Liver (tissue), 9 donors: Measurements from ENCODE around the gene SHLD1. TPM values are rescaled to one million over a fixed set of nuclear protein-coding genes. Genes with fewer than 3 reads are reported as not detected.

Experiments
- DNase-seq: peaks from one replicate; pipeline ENCODE4 v3.0.0-alpha.2; 2017; ENCODE audit warnings: low spot score
- H3K27ac ChIP-seq, 2 donors: one replicate each; pipeline ENCODE4 v1.7.0; 2013; ENCODE audit warnings: inconsistent platforms in 2 of 2, low read length in 2 of 2, control low read depth in 1 of 2, low read depth in 1 of 2, mild to moderate bottlenecking in 1 of 2
- H3K27me3 ChIP-seq, 4 donors: one replicate each; pipeline versions ENCODE4 v1.6.1 to v1.7.0; 2013; ENCODE audit warnings: low read length in 3 of 4, inconsistent platforms in 1 of 4, mild to moderate bottlenecking in 1 of 4, moderate library complexity in 1 of 4; ENCODE audit not compliant: control insufficient read depth in 4 of 4, insufficient read depth in 4 of 4
- H3K36me3 ChIP-seq, 4 donors: one replicate each; pipeline versions ENCODE4 v1.6.1 to v1.7.0; 2013; ENCODE audit warnings: low read length in 3 of 4, mild to moderate bottlenecking in 3 of 4, low read depth in 1 of 4, moderate library complexity in 1 of 4; ENCODE audit not compliant: control insufficient read depth in 4 of 4, insufficient read depth in 3 of 4
- H3K4me1 ChIP-seq, 4 donors: one replicate each; pipeline versions ENCODE4 v1.6.1 to v1.7.0; 2013; ENCODE audit warnings: low read length in 3 of 4, mild to moderate bottlenecking in 3 of 4, moderate library complexity in 1 of 4; ENCODE audit not compliant: control insufficient read depth in 4 of 4, insufficient read depth in 4 of 4
- H3K4me3 ChIP-seq, 3 donors: one replicate each; pipeline versions ENCODE4 v1.6.1 to v1.7.0; 2013; ENCODE audit warnings: low read length in 3 of 3, control low read depth in 1 of 3, low read depth in 1 of 3, mild to moderate bottlenecking in 1 of 3
- H3K9ac ChIP-seq, 2 donors: one replicate each; pipeline ENCODE4 v1.7.0; 2013; ENCODE audit warnings: low read length in 2 of 2, mild to moderate bottlenecking in 2 of 2, moderate library complexity in 2 of 2, control low read depth in 1 of 2, low read depth in 1 of 2
- H3K9me3 ChIP-seq, 4 donors: one replicate each; pipeline versions ENCODE4 v1.6.1 to v1.7.0; 2013; ENCODE audit warnings: low read length in 3 of 4; ENCODE audit not compliant: control insufficient read depth in 4 of 4
- ATF3 ChIP-seq: IDR thresholded peaks from 2 replicates; pipeline ENCODE4 v1.6.1; 2016; ENCODE audit warnings: antibody characterized with exemption
- CTCF ChIP-seq: fragments of 150-350 bp; IDR thresholded peaks from 2 replicates; pipeline ENCODE4 v1.5.1; 2017; ENCODE audit warnings: improper control_type of control experiment, low read depth, low read length; ENCODE audit not compliant: missing input control
- EGR1 ChIP-seq, 2 donors: IDR thresholded peaks; 2 replicates each; pipeline ENCODE4 v1.6.1; 2016 to 2018; ENCODE audit warnings: antibody characterized with exemption in 2 of 2, low read depth in 2 of 2
- FOXA1 ChIP-seq: IDR thresholded peaks from 2 replicates; pipeline ENCODE4 v1.6.1; 2016; ENCODE audit warnings: antibody characterized with exemption
- FOXA2 ChIP-seq: IDR thresholded peaks from 2 replicates; pipeline ENCODE4 v1.6.1; 2016; ENCODE audit warnings: antibody characterized with exemption
- GABPA ChIP-seq, 2 donors: IDR thresholded peaks in 1 of 2; conservative IDR thresholded peaks in 1 of 2; 2 replicates each; pipeline ENCODE4 v1.6.1; 2016; ENCODE audit warnings: antibody characterized with exemption in 2 of 2, mild to moderate bottlenecking in 1 of 2, moderate library complexity in 1 of 2
- HNF4A ChIP-seq, 2 donors: conservative IDR thresholded peaks; 2 replicates each; pipeline ENCODE4 v1.6.1; 2016; ENCODE audit warnings: antibody characterized with exemption in 2 of 2, mild to moderate bottlenecking in 2 of 2
- HNF4G ChIP-seq: IDR thresholded peaks from 2 replicates; pipeline ENCODE4 v1.6.1; 2016; ENCODE audit warnings: antibody characterized with exemption
- JUND ChIP-seq, 2 donors: IDR thresholded peaks; 2 replicates each; pipeline ENCODE4 v1.6.1; 2016; ENCODE audit warnings: antibody characterized with exemption in 2 of 2
- MAX ChIP-seq: IDR thresholded peaks from 2 replicates; pipeline ENCODE4 v1.6.1; 2016; ENCODE audit warnings: antibody characterized with exemption
- NR2F2 ChIP-seq: IDR thresholded peaks from 2 replicates; pipeline ENCODE4 v1.6.1; 2016; ENCODE audit warnings: antibody characterized with exemption
- RAD21 ChIP-seq, 2 donors: IDR thresholded peaks; 2 replicates each; pipeline ENCODE4 v1.6.1; 2016; ENCODE audit warnings: antibody characterized with exemption in 2 of 2, mild to moderate bottlenecking in 2 of 2
- REST ChIP-seq: IDR thresholded peaks from 2 replicates; pipeline ENCODE4 v1.6.1; 2016; ENCODE audit warnings: antibody characterized with exemption, mild to moderate bottlenecking
- RXRA ChIP-seq, 2 donors: IDR thresholded peaks; 2 replicates each; pipeline ENCODE4 v1.6.1; 2017 to 2018; ENCODE audit warnings: antibody characterized with exemption in 2 of 2, mild to moderate bottlenecking in 1 of 2
- SP1 ChIP-seq: IDR thresholded peaks from 2 replicates; pipeline ENCODE4 v1.6.1; 2018; ENCODE audit warnings: antibody characterized with exemption, mild to moderate bottlenecking
- TAF1 ChIP-seq: conservative IDR thresholded peaks from 2 replicates; pipeline ENCODE4 v1.6.1; 2016; ENCODE audit warnings: antibody characterized with exemption, mild to moderate bottlenecking
- YY1 ChIP-seq: IDR thresholded peaks from 2 replicates; pipeline ENCODE4 v1.6.1; 2016; ENCODE audit warnings: antibody characterized with exemption, mild to moderate bottlenecking
- ZBTB33 ChIP-seq: IDR thresholded peaks from 2 replicates; pipeline ENCODE4 v1.6.1; 2016; ENCODE audit warnings: antibody characterized with exemption
- WGBS: extraction: QIAGEN DNeasy Blood & Tissue Kit; methylation state at CpG from one replicate; pipeline ENCODE4 v1.1.7; 2013; 5-methylcytosine and 5-hydroxymethylcytosine counted together
- polyA plus RNA-seq, 2 donors: library from polyadenylated mRNA; stranded (reverse) in 1 of 2; unstranded in 1 of 2; fragments of 200-250 nt in 1 of 2; fragments of >200 nt in 1 of 2; fragmentation: Nextera tagmentation in 1 of 2; extraction: Ambion mirVana in 1 of 2; gene quantifications; one replicate each; pipeline versions ENCODE4 v1.2.1 to v1.2.3, GENCODE V29; 2013 to 2015
- total RNA-seq, 2 donors: library from RNA; depleted of rRNA; stranded (reverse); fragments of >200 nt; gene quantifications; one replicate each; pipeline ENCODE4 v1.2.3, GENCODE V29; 2014
- donor health status: healthy.
- donor health status: healthy.
- donor health status: healthy.
- donor health status: healthy.
- donor health status: healthy.

SHLD1 gene
- total and polyA plus RNA-seq, 4 donors = 0.92 to 5.0 (median 2.0) TPM

- no peak for DNase-seq
- Histone ChIP-seq H3K9ac (no peak overlapping the region), H3K9me3 (no peaks in the 10 kb centered on the region), H3K36me3 (no peaks in the 10 kb centered on the region), H3K4me1 (no peaks in the 10 kb centered on the region), H3K27ac (no peak overlapping the region), H3K27me3 (no peaks in the 10 kb centered on the region), H3K4me3 (no peak overlapping the region)
- TF ChIP-seq RXRA (IDR thresholded peaks at IDR 0.05) (no peak), YY1 (no peak), REST (no peak), ZBTB33 (no peak), CTCF (no peak), FOXA2 (no peak), RAD21 (IDR thresholded peaks at IDR 0.05) (no peak), TAF1 (no peak), HNF4G (no peak), HNF4A (conservative IDR thresholded peaks at IDR 0.05) (no peak), GABPA (IDR thresholded peaks at IDR 0.05 in 1 of 2, conservative IDR thresholded peaks at IDR 0.05 in 1 of 2) (no peak), NR2F2 (no peak), ATF3 (no peak), MAX (no peak), JUND (IDR thresholded peaks at IDR 0.05) (no peak), FOXA1 (no peak), SP1 (no peak), EGR1 (IDR thresholded peaks at IDR 0.05; ENCODE audit: low read depth in 2 of 2) (no peak)
- WGBS = 67% methylated on average over 4 of the region's 4 CpGs
These were observed 71.5 kb downstream of the SHLD1 start for GRCh38 chr20:5821627-5822215.
